Left lung (tissue), 10 donors: Measurements from ENCODE around the gene MICB. TPM values are rescaled to one million over a fixed set of nuclear protein-coding genes. Genes with fewer than 3 reads are reported as not detected.
A peak's percentile ranks its signal among the peaks of the same experiment; 100 is the strongest.

ENCODE experiments used
- ATAC-seq: fragments of 200-7000 bp; cut with Tn5 transposase; one replicate; pipeline ENCODE4 v1.9.1; 2020; ENCODE audit warnings: moderate library complexity
- DNase-seq, 4 donors: peaks; one replicate each; pipeline ENCODE4 v3.0.0-alpha.2; 2013 to 2020
- H3K27ac ChIP-seq, 2 donors: fragments of 200-600 bp; sonication (generic) in 1 of 2; one replicate each; pipeline versions ENCODE4 v1.5.0 to v1.8.0; 2020 to 2021
- H3K27me3 ChIP-seq, 2 donors: fragments of 200-600 bp; sonication (generic) in 1 of 2; one replicate each; pipeline versions ENCODE4 v1.5.0 to v1.8.0; 2020 to 2021
- H3K36me3 ChIP-seq, 2 donors: fragments of 200-600 bp; sonication (generic) in 1 of 2; one replicate each; pipeline versions ENCODE4 v1.5.0 to v1.8.0; 2020 to 2021
- H3K4me1 ChIP-seq, 2 donors: fragments of 200-600 bp; one replicate each; pipeline ENCODE4 v1.8.0; 2021
- H3K4me3 ChIP-seq, 2 donors: fragments of 200-600 bp; sonication (generic) in 1 of 2; one replicate each; pipeline versions ENCODE4 v1.5.0 to v1.8.0; 2020 to 2021; ENCODE audit warnings: mild to moderate bottlenecking in 1 of 2
- H3K9me3 ChIP-seq, 2 donors: fragments of 200-600 bp; sonication (generic) in 1 of 2; one replicate each; pipeline versions ENCODE4 v1.5.0 to v1.8.0; 2020 to 2021
- CTCF ChIP-seq, 2 donors: fragments of 200-600 bp; sonication (generic) in 1 of 2; IDR thresholded peaks; one replicate each; pipeline versions ENCODE4 v1.5.0 to v1.8.0; 2021; ENCODE audit warnings: antibody characterized with exemption in 2 of 2
- intact Hi-C, 2 donors: fragments of 100-400 bp; cut with DNase I; formaldehyde crosslinking; loops; one replicate each; pipeline versions ENCODE4 v1.11.2 to v1.14.2; 2022
- polyA plus RNA-seq, 6 donors: library from polyadenylated mRNA; unstranded; fragments of 120-200 nt; gene quantifications; one replicate each; pipeline ENCODE4 v1.2.1, GENCODE V29; 2013; ENCODE audit not compliant: insufficient read length in 6 of 6
- total RNA-seq, 2 donors: library from RNA; stranded (reverse); fragmentation: NEBNext Ultra II Directional; extraction: Animal tissue kit (Norgen Biotek cat#: 25700); gene quantifications; one replicate each; pipeline ENCODE4 v1.2.1, GENCODE V29; 2021
- donor health status: DM: no; HTN: yes; CAD: no.
- donor health status: DM: no; HTN: no; CAD: no.

Gene MICB
- total and polyA plus RNA-seq, 8 donors = 0.80 to 11.3 (median 2.3) TPM

GRCh38 chr6:31521835-31522234, 23.9 kb downstream of the MICB start:
- Histone ChIP-seq H3K27me3 (no peaks in the 10 kb centered on the region), H3K27ac (no peak overlapping the region), H3K36me3 (no peaks in the 10 kb centered on the region), H3K4me1 (peaks cover 0 to 2% of the 10 kb centered on the region in 2 donors), H3K9me3 (no peaks in the 10 kb centered on the region), H3K4me3 (no peak overlapping the region)
- no peak for TF ChIP-seq CTCF (IDR thresholded peaks at IDR 0.05)
- intact Hi-C loops = no loop called here
- no peak for DNase-seq
- ATAC-seq = no peak

GRCh38 chr6:31525553-31525931, 27.6 kb downstream of the MICB start:
- ATAC-seq (peak; percentile 21), DNase-seq (no peak)
- Histone ChIP-seq H3K4me3 (no peak overlapping the region), H3K36me3 (peaks cover 0 to 22% of the 10 kb centered on the region in 2 donors), H3K4me1 (peaks cover 0 to 2% of the 10 kb centered on the region in 2 donors), H3K27me3 (no peaks in the 10 kb centered on the region), H3K27ac (peak overlapping the region in 1 of 2 donors; percentile 50), H3K9me3 (no peaks in the 10 kb centered on the region)
- intact Hi-C loops = no loop called here
- TF ChIP-seq CTCF (IDR thresholded peaks at IDR 0.05) = no peak

- H3K27me3 ChIP-seq = no peaks in the 10 kb centered on the region
- DNase-seq (no peak), ATAC-seq (peak; percentile 57)
- peaks cover 0 to 2% of the 10 kb centered on the region in 2 donors for H3K4me1 ChIP-seq
- H3K36me3 ChIP-seq = peaks cover 0 to 27% of the 10 kb centered on the region in 2 donors
- H3K9me3 ChIP-seq = no peaks in the 10 kb centered on the region
- TF ChIP-seq CTCF (IDR thresholded peaks at IDR 0.05) = no peak
- intact Hi-C loops = no loop called here
- H3K4me3 ChIP-seq = no peak overlapping the region
- peak overlapping the region in 1 of 2 donors; percentile 50 for H3K27ac ChIP-seq
Observed at GRCh38 chr6:31525932-31526591, 28.1 kb downstream of the MICB start.

GRCh38 chr6:31528307-31528777, 30.4 kb downstream of the MICB start:
- H3K27me3 ChIP-seq = no peaks in the 10 kb centered on the region
- peaks cover 0 to 50% of the 10 kb centered on the region in 2 donors for H3K36me3 ChIP-seq
- no peak overlapping the region for H3K4me3 ChIP-seq
- intact Hi-C loops = no loop called here
- DNase-seq = no peak
- no peaks in the 10 kb centered on the region for H3K9me3 ChIP-seq
- H3K4me1 ChIP-seq = peaks cover 0 to 2% of the 10 kb centered on the region in 2 donors
- H3K27ac ChIP-seq = no peak overlapping the region
- TF ChIP-seq CTCF (IDR thresholded peaks at IDR 0.05) = no peak
- no peak for ATAC-seq

GRCh38 chr6:31528821-31529328, 30.9 kb downstream of the MICB start, which contains the start of gene MCCD1:
Gene MCCD1, plus strand, starts transcription at chr6:31528962. Its CDS starts 53 bp downstream, at chr6:31529015.
- no peak within 1 kb of the TSS for H3K27ac ChIP-seq
- peaks cover 0 to 55% of the 10 kb centered on the region in 2 donors for H3K36me3 ChIP-seq
- no peak for ATAC-seq
- H3K27me3 ChIP-seq = no peaks in the 10 kb centered on the region
- H3K9me3 ChIP-seq = no peaks in the 10 kb centered on the region
- no peak for DNase-seq
- TF ChIP-seq CTCF (IDR thresholded peaks at IDR 0.05) = no peak
- peaks cover 0 to 2% of the 10 kb centered on the region in 2 donors for H3K4me1 ChIP-seq
- intact Hi-C loops = no loop called here
- H3K4me3 ChIP-seq = no peak within 1 kb of the TSS
